Caco-2 (cell line): ENCODE measurements around the gene SEC22C. TPM values are rescaled to one million over a fixed set of nuclear protein-coding genes. Genes with fewer than 3 reads are reported as not detected.

Experiments used
- BruUV-seq: library from RNA; stranded (reverse); fragments of 400-500 nt; replicated peaks from 2 replicates; lab custom pipeline; 2021; lab: Mats Ljungman, UMichigan
- CTCF ChIA-PET: fragments of 300-600 bp; sonication (Branson Sonifier 250); formaldehyde crosslinking; loops from one replicate; lab custom pipeline; 2022; ENCODE audit warnings: antibody characterized with exemption; lab: Charles Lee
- POLR2A ChIA-PET: fragments of 300-600 bp; sonication (Branson Sonifier 250); formaldehyde crosslinking; loops from one replicate; lab custom pipeline; 2022; ENCODE audit warnings: antibody characterized with exemption; lab: Charles Lee
- DNase-seq, 2 experiments: peaks; one replicate each; pipeline versions ENCODE4 v3.0.0 to v3.0.0-alpha.2; 2020 to 2022
- H3K27me3 ChIP-seq: replicated peaks from 2 replicates; pipeline ENCODE4 v1.6.0; 2011; ENCODE audit warnings: low read length; ENCODE audit not compliant: control insufficient read depth, insufficient read depth
- H3K36me3 ChIP-seq: 2 replicates; pipeline ENCODE4 v1.5.1; 2011; ENCODE audit warnings: low read length; ENCODE audit not compliant: control insufficient read depth, insufficient read depth
- H3K4me1 ChIP-seq: fragments of 250-450 bp; sonication (Bioruptor Pico); 2 replicates; pipeline ENCODE4 v1.5.1; 2020; ENCODE audit warnings: mild to moderate bottlenecking
- H3K4me3 ChIP-seq: 2 replicates; pipeline ENCODE4 v1.5.1; 2011; ENCODE audit warnings: low read depth, mild to moderate bottlenecking, control low read depth, low read length
- H3K9me3 ChIP-seq: fragments of 250-450 bp; sonication (Bioruptor Pico); 2 replicates; pipeline ENCODE4 v1.5.1; 2020; ENCODE audit warnings: mild to moderate bottlenecking, moderate library complexity
- H3K27ac Mint-ChIP-seq: one replicate; pipeline ENCODE4 v1.8.0; 2022; ENCODE audit warnings: mixed read lengths; ENCODE audit not compliant: unreplicated experiment
- H3K27me3 Mint-ChIP-seq: one replicate; pipeline ENCODE4 v1.8.0; 2022; ENCODE audit warnings: mixed read lengths; ENCODE audit not compliant: insufficient read depth, unreplicated experiment
- H3K36me3 Mint-ChIP-seq: one replicate; pipeline ENCODE4 v1.8.0; 2022; ENCODE audit warnings: mild to moderate bottlenecking, mixed read lengths; ENCODE audit not compliant: insufficient read depth, unreplicated experiment
- H3K4me1 Mint-ChIP-seq: one replicate; pipeline ENCODE4 v1.8.0; 2022; ENCODE audit warnings: low read depth, mixed read lengths; ENCODE audit not compliant: unreplicated experiment
- H3K4me3 Mint-ChIP-seq: one replicate; pipeline ENCODE4 v1.8.0; 2022; ENCODE audit warnings: mild to moderate bottlenecking, moderate library complexity, mixed read lengths; ENCODE audit not compliant: unreplicated experiment
- H3K9me3 Mint-ChIP-seq: one replicate; pipeline ENCODE4 v1.8.0; 2022; ENCODE audit warnings: mixed read lengths; ENCODE audit not compliant: unreplicated experiment
- intact Hi-C: fragments of 100-400 bp; cut with micrococcal nuclease; formaldehyde crosslinking; loops from one replicate; pipeline ENCODE4 v1.10.0; 2022; ENCODE audit not compliant: unreplicated experiment
- total RNA-seq: library from RNA; stranded (reverse); gene quantifications from 2 replicates; pipeline ENCODE4 v1.2.3, GENCODE V29; 2022
- TF ChIP-seq, protein P1 (sequence below), 2 experiments: fragments of 200-600 bp in 1 of 2; IDR thresholded peaks; 1 replicate in 1 of 2; 2 replicates in 1 of 2; pipeline versions ENCODE4 v1.5.1 to v1.8.0; 2011 to 2022; ENCODE audit warnings: antibody characterized with exemption in 1 of 2, control low read depth in 1 of 2, inconsistent platforms in 1 of 2, low read depth in 1 of 2, low read length in 1 of 2, mild to moderate bottlenecking in 1 of 2, moderate library complexity in 1 of 2; ENCODE audit not compliant: insufficient read depth in 1 of 2, severe bottlenecking in 1 of 2, unreplicated experiment in 1 of 2

Gene SEC22C
- total RNA-seq, 1 experiment from 2014 or later, result 36.4 TPM

DNA sequence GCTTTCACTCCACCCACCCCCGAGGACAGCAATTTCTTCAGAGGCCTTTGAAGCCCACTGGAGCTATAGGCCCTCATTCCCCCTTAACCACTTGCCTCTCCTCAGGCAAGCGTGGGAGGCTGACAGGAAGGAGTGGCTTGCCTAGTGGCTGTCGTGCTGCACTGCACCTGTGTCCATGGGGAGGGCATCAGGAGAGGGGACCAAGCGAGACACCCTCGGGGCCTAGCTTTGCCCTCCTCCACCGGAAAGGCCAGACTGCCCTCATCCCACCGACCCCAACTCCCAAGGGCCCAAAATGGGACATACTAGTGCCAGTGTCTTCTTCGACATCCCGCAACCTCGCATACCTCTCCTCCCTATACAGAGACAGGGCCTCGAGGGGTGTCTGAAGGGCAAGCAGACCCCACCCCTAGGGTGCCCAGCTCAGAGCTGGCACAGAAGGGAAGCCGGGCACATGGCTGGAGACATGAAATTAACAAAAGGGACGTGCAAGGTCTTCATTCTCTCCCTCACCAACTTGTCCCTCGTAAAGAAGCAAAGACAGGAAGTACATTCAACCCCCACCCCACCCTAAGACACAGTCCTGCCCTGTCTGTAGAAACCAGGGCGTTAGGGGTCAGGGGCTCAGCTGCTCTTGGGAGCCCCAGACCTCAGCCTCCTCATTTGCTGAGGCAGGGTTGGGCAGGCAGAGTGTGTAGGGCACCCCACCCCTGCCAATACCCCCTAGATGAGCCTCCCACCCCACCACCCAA is 55.0 kb downstream of the SEC22C start:
- H3K4me1 Mint-ChIP-seq, result no peaks in the 10 kb centered on the region
- H3K36me3 Mint-ChIP-seq, result no peaks in the 10 kb centered on the region
- no peaks in the 10 kb centered on the region for H3K9me3 Mint-ChIP-seq
- CTCF ChIA-PET, result interaction anchor here (0.7 to 1.6 kb wide), 3 partner anchors 10 to 297 kb away, joined by 3 read pairs; partner anchors contain the start of gene VIPR1
- H3K27ac Mint-ChIP-seq, result no peak overlapping the region
- POLR2A ChIA-PET, result interaction anchor here (0.6 kb wide), 1 partner anchor 19 kb away, joined by 8 read pairs; no protein-coding TSS in a partner anchor
- Histone ChIP-seq H3K27me3 (no peaks in the 10 kb centered on the region), H3K9me3 (no peaks in the 10 kb centered on the region), H3K4me3 (no peak overlapping the region), H3K36me3 (no peaks in the 10 kb centered on the region), H3K4me1 (no peaks in the 10 kb centered on the region)
- no peak overlapping the region for H3K4me3 Mint-ChIP-seq
- no peaks in the 10 kb centered on the region for H3K27me3 Mint-ChIP-seq
- intact Hi-C loops, result no loop called here
- no TSS peak for BruUV-seq
- TF ChIP-seq, protein P1, sequence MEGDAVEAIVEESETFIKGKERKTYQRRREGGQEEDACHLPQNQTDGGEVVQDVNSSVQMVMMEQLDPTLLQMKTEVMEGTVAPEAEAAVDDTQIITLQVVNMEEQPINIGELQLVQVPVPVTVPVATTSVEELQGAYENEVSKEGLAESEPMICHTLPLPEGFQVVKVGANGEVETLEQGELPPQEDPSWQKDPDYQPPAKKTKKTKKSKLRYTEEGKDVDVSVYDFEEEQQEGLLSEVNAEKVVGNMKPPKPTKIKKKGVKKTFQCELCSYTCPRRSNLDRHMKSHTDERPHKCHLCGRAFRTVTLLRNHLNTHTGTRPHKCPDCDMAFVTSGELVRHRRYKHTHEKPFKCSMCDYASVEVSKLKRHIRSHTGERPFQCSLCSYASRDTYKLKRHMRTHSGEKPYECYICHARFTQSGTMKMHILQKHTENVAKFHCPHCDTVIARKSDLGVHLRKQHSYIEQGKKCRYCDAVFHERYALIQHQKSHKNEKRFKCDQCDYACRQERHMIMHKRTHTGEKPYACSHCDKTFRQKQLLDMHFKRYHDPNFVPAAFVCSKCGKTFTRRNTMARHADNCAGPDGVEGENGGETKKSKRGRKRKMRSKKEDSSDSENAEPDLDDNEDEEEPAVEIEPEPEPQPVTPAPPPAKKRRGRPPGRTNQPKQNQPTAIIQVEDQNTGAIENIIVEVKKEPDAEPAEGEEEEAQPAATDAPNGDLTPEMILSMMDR (IDR thresholded peaks at IDR 0.05; ENCODE audit: insufficient read depth in 1 of 2, low read depth in 1 of 2, low read length in 1 of 2, severe bottlenecking in 1 of 2, unreplicated experiment in 1 of 2), result no peak
- DNase-seq, result no peak

DNA sequence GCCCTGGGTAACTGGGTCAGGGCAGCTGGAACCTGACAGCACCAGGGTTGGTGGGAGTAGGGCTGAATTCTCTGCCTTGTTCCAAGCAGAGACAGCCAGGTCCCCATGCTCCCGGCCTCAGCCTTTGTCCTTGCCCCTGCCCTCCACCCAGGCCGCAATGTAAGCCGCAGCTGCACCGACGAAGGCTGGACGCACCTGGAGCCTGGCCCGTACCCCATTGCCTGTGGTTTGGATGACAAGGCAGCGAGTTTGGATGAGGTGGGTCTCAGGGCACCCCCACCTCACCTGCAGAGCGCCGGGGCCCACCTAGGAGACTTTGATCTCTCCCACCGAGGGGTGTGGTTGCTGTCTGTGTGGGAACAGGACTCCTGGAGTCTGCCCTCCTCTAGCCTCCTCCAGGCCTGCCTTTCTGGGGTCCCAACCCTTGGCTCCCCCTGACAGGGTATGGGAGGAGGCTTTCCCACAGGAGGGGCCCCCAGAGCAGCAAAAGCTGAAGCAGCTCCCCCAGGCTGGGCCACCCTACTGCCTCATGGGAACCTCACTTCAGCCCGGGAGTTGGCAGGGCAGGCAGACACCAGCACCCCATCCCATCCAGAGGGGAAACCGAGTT is 55.9 kb downstream of the SEC22C start:
- ChIA-PET CTCF (interaction anchor here (1.6 kb wide), 1 partner anchor 23 kb away, joined by 3 read pairs; the partner anchor contains the start of gene VIPR1), POLR2A (interaction anchor here (0.6 kb wide), 1 partner anchor 18 kb away, joined by 8 read pairs; no protein-coding TSS in a partner anchor)
- Histone ChIP-seq H3K27me3 (no peaks in the 10 kb centered on the region), H3K4me1 (no peaks in the 10 kb centered on the region), H3K4me3 (no peak overlapping the region), H3K36me3 (no peaks in the 10 kb centered on the region), H3K9me3 (no peaks in the 10 kb centered on the region)
- no peak overlapping the region for H3K4me3 Mint-ChIP-seq
- no peaks in the 10 kb centered on the region for H3K27me3 Mint-ChIP-seq
- DNase-seq, result no peak
- H3K9me3 Mint-ChIP-seq, result no peaks in the 10 kb centered on the region
- H3K4me1 Mint-ChIP-seq, result no peaks in the 10 kb centered on the region
- intact Hi-C loops, result no loop called here
- no TSS peak for BruUV-seq
- TF ChIP-seq, protein P1 (IDR thresholded peaks at IDR 0.05; ENCODE audit: insufficient read depth in 1 of 2, low read depth in 1 of 2, low read length in 1 of 2, severe bottlenecking in 1 of 2, unreplicated experiment in 1 of 2), result no peak
- H3K36me3 Mint-ChIP-seq, result no peaks in the 10 kb centered on the region
- H3K27ac Mint-ChIP-seq, result no peak overlapping the region

DNA sequence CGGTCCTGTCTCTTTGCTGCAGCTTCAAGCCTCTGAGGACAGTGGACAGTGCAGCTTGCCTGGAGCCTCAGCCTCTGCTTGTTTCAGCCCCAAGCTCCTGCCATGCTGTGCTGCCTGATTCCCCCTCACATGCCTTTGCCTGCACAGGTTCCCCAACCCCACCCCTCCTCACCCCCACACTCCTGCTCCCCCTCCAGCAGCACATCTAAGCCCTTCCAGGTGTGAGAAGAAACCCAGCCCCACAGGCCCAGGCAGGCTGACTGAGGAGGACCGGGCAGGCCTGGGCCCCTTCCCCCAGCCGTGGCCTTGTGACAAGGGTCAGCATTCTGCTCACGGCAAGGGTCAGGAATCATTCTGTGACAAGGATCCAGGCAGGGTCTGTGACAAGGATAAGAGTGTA is 56.6 kb downstream of the SEC22C start:
- Mint-ChIP-seq H3K4me1 (peaks cover 4% of the 10 kb centered on the region), H3K27me3 (no peaks in the 10 kb centered on the region), H3K36me3 (peaks cover 4% of the 10 kb centered on the region), H3K4me3 (no peak overlapping the region), H3K9me3 (no peaks in the 10 kb centered on the region), H3K27ac (no peak overlapping the region)
- H3K9me3 ChIP-seq, result no peaks in the 10 kb centered on the region
- intact Hi-C loops, result no loop called here
- no peak overlapping the region for H3K4me3 ChIP-seq
- TF ChIP-seq, protein P1 (IDR thresholded peaks at IDR 0.05; ENCODE audit: insufficient read depth in 1 of 2, low read depth in 1 of 2, low read length in 1 of 2, severe bottlenecking in 1 of 2, unreplicated experiment in 1 of 2), result no peak
- BruUV-seq, result no TSS peak
- H3K4me1 ChIP-seq, result no peaks in the 10 kb centered on the region
- no peaks in the 10 kb centered on the region for H3K36me3 ChIP-seq
- H3K27me3 ChIP-seq, result no peaks in the 10 kb centered on the region
- no peak for DNase-seq
- ChIA-PET CTCF (no interaction called here), POLR2A (no interaction called here)
